ENCODE measurements around the gene TNIK.

DNA sequence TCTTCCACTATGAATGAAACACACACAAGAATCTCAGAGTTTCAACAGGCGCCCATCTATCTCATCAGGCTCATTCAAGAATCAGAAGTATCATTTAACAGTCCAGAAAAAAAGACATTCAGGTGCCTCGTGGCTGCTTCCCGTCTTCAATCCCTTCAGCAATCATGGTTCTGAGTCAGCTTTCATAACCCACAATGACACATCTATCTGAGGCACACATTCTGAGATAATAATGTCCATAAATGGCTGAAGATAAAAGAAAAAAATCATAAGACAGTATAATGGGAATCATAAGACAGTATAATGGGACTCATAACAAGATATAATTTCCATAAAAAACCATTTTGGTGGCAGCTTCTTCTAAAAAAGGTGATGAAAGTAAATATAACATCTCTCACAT, 52.4 kb downstream of the TNIK start:
- TF ChIP-seq, protein P1, sequence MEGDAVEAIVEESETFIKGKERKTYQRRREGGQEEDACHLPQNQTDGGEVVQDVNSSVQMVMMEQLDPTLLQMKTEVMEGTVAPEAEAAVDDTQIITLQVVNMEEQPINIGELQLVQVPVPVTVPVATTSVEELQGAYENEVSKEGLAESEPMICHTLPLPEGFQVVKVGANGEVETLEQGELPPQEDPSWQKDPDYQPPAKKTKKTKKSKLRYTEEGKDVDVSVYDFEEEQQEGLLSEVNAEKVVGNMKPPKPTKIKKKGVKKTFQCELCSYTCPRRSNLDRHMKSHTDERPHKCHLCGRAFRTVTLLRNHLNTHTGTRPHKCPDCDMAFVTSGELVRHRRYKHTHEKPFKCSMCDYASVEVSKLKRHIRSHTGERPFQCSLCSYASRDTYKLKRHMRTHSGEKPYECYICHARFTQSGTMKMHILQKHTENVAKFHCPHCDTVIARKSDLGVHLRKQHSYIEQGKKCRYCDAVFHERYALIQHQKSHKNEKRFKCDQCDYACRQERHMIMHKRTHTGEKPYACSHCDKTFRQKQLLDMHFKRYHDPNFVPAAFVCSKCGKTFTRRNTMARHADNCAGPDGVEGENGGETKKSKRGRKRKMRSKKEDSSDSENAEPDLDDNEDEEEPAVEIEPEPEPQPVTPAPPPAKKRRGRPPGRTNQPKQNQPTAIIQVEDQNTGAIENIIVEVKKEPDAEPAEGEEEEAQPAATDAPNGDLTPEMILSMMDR (IDR thresholded peaks at IDR 0.05), result no peak
- TF ChIP-seq POLR2A (IDR thresholded peaks at IDR 0.05; ENCODE audit: low read depth) (no peak), POLR2AphosphoS5 (IDR thresholded peaks at IDR 0.05) (no peak)

Measured in esophagus muscularis mucosa (tissue), 3 donors.